ENCODE results near the gene TMEM97.

TMEM97 gene

DNA sequence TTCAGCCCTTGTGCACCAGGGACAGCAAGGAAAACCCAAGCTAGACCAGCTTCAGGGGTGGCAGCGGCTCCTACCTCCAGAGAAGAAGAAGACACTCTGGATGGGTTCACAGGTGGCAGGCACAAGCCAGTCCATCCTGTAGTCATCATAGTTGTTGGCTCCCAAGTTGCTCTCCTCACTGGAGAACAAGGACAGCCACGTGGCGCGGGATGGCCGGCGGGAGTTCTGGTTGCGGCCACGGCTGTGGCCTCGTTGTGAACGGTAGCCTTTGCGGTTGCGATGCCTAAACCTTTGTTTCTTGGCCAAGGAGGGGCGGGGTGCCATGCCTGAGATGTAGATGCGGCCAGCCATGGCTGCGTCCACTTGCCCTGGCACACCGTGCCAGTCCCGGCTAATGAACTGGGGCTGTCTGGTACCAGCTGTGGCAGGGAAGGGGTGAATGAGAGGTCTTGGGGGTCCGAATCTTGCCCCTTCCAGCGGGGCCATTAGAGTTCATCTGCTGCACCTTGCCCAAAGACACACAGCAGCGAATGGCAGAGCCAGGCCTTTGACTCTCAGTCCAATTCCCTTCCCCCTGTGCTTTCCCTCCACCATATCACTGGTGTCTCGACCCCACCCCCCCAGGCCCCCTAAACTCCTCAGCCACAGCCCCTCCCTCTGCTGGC is 48.8 kb downstream of the TMEM97 start:
- DNase-seq: no peak

DNA sequence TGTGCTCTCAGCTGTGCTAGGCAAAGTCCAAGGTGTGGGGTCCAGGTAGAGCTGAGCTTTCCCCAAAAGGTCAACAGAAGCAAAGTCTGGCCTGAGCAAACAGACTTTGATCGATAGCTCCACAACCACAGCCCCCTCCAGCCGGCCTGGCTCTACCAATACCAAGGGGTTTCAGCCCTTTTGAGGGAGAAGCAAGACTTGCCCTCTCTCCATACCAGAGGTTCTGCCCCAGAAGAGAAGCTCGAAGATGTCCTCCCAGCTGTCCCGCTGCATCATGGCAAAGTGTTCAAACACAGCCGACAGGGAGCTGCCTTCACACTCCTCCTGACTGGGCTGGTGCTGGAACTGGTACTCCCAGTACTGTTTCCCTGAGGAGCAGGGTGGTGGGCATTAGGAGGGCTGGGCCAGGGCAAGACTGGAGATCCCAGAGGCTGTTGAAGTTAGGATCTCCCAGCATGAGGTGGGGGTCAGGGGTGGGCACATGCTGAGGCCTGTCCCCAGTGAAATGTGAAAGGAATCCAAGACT is 49.4 kb downstream of the TMEM97 start:
- DNase-seq: no peak

DNA sequence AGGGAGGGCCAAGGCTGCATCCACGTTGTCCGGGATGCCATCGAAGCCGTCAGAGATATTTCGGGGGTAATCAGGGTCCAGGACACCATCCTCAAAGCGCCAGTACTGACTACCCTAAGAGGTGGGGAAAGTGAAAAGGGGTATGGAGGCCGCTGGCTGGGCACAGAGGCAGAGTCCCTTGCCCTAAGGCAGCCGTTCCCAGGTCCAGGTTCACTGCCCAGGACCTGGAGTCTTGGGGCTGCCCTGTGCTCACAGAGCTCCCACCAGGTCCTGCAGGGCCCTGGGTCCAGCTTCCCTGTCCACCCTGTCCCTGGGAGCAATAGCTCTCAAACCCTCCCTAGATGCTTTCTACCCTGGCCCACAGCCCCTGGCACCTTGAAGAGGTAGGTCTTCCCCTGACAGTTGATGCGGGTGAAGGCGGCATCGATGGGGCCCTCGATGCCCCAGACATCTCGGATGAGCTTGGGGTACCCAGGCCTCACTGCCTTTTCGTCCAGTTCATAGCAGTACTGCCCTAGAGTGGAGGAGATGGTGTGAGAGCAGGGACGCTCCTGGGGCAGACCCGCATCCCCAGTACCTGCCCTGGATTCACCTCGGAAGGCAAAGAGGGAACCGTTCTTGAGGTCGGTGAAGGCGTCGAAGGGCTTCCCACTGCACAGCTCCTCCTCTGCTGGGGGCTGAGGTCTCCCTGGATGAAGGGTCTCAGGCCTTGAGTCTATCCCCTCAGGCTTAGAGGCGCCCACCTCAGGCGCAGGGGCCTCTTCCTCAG is 50.1 kb downstream of the TMEM97 start:
- no peak for DNase-seq

DNA sequence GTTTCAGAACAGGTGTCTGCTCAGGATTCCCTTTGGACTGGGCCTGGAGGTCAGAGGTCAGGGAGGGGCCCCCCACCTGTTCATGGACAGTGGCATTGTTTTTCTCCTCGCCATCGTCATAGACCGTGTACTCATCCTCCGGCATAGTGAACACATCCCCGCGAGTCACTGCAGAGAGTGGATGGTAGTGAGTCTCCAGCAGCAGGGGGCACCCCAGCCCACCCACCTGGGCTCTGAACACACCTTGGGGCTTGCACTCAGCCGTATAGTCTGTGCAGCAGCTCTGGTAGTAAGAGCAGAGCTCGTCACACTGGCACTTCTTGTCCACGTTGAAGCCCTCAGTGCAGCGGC is 50.7 kb downstream of the TMEM97 start:
- no peak for DNase-seq

DNA sequence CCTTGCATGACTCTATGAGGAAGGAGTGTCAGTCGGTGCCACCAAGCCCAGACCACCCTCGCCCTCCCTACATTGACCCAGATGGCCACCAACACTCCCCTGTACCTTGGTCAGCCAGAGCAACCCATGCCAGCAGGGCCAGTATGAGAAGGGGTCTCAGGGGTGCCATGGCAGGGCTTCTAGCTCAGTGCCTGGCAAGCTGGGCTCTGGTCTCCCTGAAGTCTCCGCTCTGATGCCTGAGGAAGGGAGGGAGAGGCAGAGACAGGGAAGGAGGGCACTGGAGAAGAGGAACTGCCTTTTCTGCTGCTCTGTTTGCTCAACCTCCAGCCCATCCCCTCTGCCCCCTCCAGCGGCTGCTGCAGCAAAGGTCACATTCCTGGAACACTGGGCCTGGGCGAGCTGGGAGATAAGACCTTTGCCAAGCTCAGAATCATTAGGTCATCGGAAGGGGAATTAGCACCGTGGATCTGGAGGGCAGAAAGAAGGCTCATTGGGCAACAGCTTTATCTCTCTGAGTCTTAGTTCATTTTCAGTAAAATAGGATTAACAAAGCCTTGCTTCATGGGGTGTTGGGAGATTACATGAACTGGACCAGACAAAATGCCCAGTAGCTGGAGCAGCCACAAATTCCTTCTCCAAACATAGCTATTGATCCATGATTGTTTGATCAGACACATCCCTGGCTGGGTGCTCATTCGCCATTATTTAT is 51.2 kb downstream of the TMEM97 start, which contains the start of gene VTN:
TSS of gene VTN (minus strand) at position 273 of the 709 bp plus-strand sequence. CDS start at position 169, 104 bp downstream.
- no peak for DNase-seq

DNA sequence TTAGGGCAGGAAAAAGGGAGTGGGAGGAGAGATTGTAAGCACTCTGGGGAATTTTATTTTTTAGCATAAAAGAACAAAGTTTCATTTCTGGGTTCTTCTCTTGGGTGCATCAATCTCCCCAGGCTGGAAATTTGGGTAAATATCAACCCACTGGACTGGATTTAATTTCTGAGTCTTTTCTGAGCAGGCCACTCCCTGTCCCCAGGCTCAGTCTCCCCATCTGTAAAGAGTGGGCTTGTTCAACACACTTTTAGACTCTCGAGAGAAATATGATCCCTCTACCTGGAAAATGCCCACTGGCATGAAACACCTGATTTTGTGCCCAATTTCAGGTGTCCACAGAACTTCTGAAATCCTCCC is 51.7 kb downstream of the TMEM97 start:
- no peak for DNase-seq

DNA sequence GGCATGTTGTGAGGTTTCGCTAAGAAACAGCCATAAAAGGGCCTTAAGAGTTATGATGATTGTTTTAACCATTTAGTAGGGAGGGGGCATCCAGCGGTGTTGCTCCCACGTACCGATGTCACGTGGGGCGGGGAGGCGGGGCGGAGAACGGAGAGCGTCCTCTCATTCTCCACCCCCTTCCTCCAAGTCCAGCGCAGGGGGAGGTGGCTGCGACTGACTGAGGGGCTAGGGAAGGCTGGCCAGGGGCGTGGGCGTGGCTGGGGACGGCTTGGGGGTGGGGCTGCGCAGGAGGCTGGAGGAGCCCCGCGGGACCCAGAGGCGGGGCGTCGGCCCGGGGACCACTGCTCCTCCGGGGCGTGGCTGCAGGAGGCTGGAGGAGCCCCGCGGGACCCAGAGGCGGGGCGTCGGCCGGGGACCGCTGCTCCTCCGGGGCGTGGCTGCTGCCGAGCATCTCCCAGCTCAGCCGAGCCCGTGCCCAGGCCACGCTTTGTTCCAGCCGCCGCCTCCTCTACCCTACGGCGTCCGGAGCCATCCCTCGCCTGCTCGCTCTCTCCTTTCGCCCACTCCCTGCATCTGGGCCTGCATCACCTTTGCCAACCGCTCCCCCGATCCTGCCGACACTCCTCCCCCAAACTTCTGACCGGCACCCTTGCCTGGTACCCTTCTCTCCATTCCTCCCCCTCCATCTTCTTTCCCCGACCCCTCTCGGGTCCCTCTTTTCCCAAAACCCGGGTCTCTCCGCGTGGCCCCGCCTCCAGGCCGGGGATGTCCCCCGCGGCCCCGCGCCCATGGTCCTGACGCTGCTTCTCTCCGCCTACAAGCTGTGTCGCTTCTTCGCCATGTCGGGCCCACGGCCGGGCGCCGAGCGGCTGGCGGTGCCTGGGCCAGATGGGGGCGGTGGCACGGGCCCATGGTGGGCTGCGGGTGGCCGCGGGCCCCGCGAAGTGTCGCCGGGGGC is 52.5 kb downstream of the TMEM97 start, which contains the start of gene SARM1:
TSS of gene SARM1 (plus strand) at position 450 of the 958 bp plus-strand sequence. CDS start at position 789, 339 bp downstream.
- peak; percentile 94 for DNase-seq

DNA sequence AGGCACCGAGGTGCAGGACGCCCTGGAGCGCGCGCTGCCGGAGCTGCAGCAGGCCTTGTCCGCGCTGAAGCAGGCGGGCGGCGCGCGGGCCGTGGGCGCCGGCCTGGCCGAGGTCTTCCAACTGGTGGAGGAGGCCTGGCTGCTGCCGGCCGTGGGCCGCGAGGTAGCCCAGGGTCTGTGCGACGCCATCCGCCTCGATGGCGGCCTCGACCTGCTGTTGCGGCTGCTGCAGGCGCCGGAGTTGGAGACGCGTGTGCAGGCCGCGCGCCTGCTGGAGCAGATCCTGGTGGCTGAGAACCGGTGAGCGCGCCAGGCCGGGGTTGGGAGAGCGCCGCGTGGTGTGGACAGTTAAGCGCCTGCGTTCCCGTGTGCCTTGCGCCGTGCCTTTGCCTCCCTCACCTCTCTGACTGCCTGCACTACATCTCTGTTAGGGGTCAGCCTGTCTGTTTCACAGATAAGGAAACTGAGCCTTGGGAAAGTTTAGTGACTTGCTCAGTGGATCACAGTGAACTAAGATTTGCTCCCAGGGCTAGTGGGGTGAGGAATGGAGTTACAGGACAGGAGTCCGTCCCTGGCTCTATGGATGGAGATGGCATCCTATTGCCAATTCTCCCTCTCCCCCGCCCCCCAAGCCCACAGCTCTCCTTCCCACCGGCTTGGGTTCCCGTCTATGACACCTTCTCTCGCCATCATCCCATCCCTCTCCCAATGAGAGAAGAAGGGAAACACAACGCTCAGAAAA is 53.4 kb downstream of the TMEM97 start:
- peak; percentile 22 for DNase-seq

DNA sequence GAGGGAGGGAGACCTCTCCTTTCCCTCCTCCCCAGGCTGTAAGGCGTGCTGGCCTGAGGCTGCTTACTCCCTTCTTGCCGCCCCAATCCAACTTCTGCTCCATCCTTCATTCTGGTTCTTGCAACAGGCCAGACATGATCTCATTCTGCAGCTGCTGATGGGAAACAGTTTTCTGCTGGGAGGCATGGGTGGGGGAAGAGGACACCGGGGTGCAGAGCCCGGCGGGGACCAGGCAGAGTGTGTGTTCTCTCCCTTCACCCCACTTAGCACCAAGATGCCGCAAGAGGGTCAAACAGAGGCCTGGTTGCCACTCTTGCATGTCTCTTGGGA is 53.9 kb downstream of the TMEM97 start:
- no peak for DNase-seq

All from NCI-H1105 treated with DMSO at 0.1 percent for 48 hours (cell line).